ENCODE data around the gene NOG.

- no peak for TF ChIP-seq CTCF (IDR thresholded peaks at IDR 0.05)
- no peak for TF ChIP-seq POLR2AphosphoS5 (IDR thresholded peaks at IDR 0.05)
Observed at GRCh38 chr17:56583772-56584171, 9.7 kb upstream of the NOG start.

All from breast epithelium (tissue), 3 donors.